ENCODE results near the gene SRP19. TPM values are rescaled to one million over a fixed set of nuclear protein-coding genes. Genes with fewer than 3 reads are reported as not detected.

Gene SRP19
- total and polyA plus RNA-seq, 12 donors, result 18.4 to 247 (median 77.1) TPM

DNA sequence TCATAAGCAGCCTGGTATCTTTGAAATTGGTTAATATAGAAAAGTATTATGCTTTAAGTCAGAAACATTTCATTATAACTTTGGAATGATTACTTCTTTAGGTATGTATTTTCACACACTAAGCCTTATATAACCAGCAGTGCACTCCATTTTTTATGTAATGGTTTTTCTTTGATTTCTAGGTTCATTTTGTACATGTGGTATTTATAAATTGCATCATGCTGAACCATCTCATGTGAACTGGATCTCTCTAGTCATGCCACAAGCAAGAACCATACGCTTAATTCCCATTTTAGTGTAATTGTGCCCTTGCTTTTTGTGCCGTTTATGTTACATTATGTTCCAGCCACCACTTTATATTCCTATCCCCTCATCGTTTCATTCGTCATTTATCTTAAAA lies 38.6 kb upstream of the SRP19 start:
- H3K27me3 ChIP-seq, result no peaks in the 10 kb centered on the region
- H3K9me3 ChIP-seq (replicated peaks in 1 of 3), result no peaks in the 10 kb centered on the region
- no peak overlapping the region for H3K27ac ChIP-seq
- 70 to 97% (median 72%) methylated on average over 4 of the region's 4 CpGs for WGBS, 4 donors
- DNase-seq, result no peak
- no peaks in the 10 kb centered on the region for H3K4me1 ChIP-seq (replicated peaks in 1 of 2)
- TF ChIP-seq POLR2A (IDR thresholded peaks at IDR 0.05), result no peak
- TF ChIP-seq, protein P1, sequence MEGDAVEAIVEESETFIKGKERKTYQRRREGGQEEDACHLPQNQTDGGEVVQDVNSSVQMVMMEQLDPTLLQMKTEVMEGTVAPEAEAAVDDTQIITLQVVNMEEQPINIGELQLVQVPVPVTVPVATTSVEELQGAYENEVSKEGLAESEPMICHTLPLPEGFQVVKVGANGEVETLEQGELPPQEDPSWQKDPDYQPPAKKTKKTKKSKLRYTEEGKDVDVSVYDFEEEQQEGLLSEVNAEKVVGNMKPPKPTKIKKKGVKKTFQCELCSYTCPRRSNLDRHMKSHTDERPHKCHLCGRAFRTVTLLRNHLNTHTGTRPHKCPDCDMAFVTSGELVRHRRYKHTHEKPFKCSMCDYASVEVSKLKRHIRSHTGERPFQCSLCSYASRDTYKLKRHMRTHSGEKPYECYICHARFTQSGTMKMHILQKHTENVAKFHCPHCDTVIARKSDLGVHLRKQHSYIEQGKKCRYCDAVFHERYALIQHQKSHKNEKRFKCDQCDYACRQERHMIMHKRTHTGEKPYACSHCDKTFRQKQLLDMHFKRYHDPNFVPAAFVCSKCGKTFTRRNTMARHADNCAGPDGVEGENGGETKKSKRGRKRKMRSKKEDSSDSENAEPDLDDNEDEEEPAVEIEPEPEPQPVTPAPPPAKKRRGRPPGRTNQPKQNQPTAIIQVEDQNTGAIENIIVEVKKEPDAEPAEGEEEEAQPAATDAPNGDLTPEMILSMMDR (IDR thresholded peaks at IDR 0.05), result no peak
- H3K36me3 ChIP-seq (replicated peaks in 1 of 2), result peaks cover 0 to 23% of the 10 kb centered on the region in 2 donors
- no peak overlapping the region for H3K4me3 ChIP-seq
- intact Hi-C loops (cut with DNase I), result no loop called here

DNA sequence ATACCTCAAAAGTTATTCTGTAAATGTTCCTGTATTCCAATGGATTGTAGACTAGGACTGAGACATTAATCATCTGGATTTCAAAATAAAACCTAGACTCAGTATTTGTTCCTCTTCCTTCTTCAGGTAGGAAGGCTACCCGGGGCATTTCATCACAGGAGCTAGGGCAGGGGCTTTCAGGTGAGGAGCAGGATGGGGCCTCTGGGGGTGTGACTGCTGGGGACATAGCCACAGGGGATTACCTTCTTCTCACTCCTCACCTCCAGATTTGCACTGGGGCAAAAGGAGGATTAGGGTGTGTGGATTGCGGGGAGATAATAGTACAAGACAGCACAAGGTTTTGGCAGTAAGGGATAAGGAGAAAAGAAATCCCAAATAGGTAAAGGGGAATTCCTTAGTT lies 37.9 kb upstream of the SRP19 start:
- no peak overlapping the region for H3K27ac ChIP-seq
- no peak overlapping the region for H3K4me3 ChIP-seq
- H3K27me3 ChIP-seq, result no peaks in the 10 kb centered on the region
- no peaks in the 10 kb centered on the region for H3K4me1 ChIP-seq (replicated peaks in 1 of 2)
- H3K9me3 ChIP-seq (replicated peaks in 1 of 3), result no peaks in the 10 kb centered on the region
- WGBS, 4 donors, result 86 to 98% (median 95%) methylated on average over 2 of the region's 2 CpGs
- TF ChIP-seq POLR2A (IDR thresholded peaks at IDR 0.05), result no peak
- TF ChIP-seq, protein P1 (IDR thresholded peaks at IDR 0.05), result no peak
- no peak for DNase-seq
- intact Hi-C loops (cut with DNase I), result no loop called here
- H3K36me3 ChIP-seq (replicated peaks in 1 of 2), result peaks cover 0 to 29% of the 10 kb centered on the region in 2 donors

DNA sequence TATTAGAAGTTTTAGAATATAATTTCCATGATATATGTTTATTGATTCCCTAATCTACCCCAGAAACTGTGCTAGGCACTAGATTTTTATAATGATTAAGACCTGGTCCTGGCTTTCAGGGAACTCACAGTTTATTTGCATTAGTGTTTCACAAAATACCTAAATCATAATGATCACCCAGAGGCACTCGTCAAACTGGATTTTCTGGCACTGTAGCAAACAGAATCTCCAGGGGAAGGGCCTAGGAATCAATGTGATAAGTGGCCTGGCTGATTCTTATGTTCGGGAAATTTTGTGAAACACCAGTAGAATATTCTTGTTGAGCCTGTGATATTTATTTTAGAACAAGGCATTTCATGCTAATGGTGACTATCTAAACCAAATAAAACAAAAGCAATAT lies 37.4 kb upstream of the SRP19 start:
- intact Hi-C loops (cut with DNase I), result no loop called here

GRCh38 chr5:112824197-112824596 lies 36.9 kb upstream of the SRP19 start:
- no peak for DNase-seq
- Histone ChIP-seq H3K36me3 (replicated peaks in 1 of 2) (peaks cover 0 to 31% of the 10 kb centered on the region in 2 donors), H3K27ac (no peak overlapping the region), H3K4me3 (no peak overlapping the region), H3K4me1 (replicated peaks in 1 of 2) (no peaks in the 10 kb centered on the region), H3K27me3 (no peaks in the 10 kb centered on the region), H3K9me3 (replicated peaks in 1 of 3) (no peaks in the 10 kb centered on the region)
- intact Hi-C loops (cut with DNase I), result no loop called here
- TF ChIP-seq POLR2A (IDR thresholded peaks at IDR 0.05), result no peak
- TF ChIP-seq, protein P1 (IDR thresholded peaks at IDR 0.05), result no peak

More for the DNA sequence above, 37.4 kb upstream of the SRP19 start:
- Histone ChIP-seq H3K9me3 (replicated peaks in 1 of 3) (no peaks in the 10 kb centered on the region), H3K4me3 (no peak overlapping the region), H3K27ac (no peak overlapping the region), H3K4me1 (replicated peaks in 1 of 2) (no peaks in the 10 kb centered on the region), H3K36me3 (replicated peaks in 1 of 2) (peaks cover 0 to 32% of the 10 kb centered on the region in 2 donors), H3K27me3 (no peaks in the 10 kb centered on the region)
- WGBS, 4 donors, result 94 to 98% (median 97%) methylated on average over 2 of the region's 2 CpGs
- no peak for DNase-seq
- TF ChIP-seq POLR2A (IDR thresholded peaks at IDR 0.05), result no peak
- TF ChIP-seq, protein P1 (IDR thresholded peaks at IDR 0.05), result no peak

All from adrenal gland (tissue), 12 donors.